PC-9 (cell line): ENCODE results near the gene ERAS.

Source experiments
- CTCF ChIP-seq: fragments of 200-600 bp; sonication (generic); conservative IDR thresholded peaks from 2 replicates; pipeline ENCODE4 v1.6.1; 2017; ENCODE audit warnings: mixed run types, antibody characterized with exemption, mild to moderate bottlenecking, moderate library complexity
- EZH2 ChIP-seq: fragments of 200-600 bp; sonication (generic); IDR thresholded peaks from 2 replicates; pipeline ENCODE4 v1.8.0; 2017; ENCODE audit warnings: antibody characterized with exemption, low read depth

GRCh38 chrX:48785540-48786214, 40.6 kb upstream of the ERAS start:
- no peak for TF ChIP-seq CTCF
- TF ChIP-seq EZH2, result no peak
